ENCODE results near the gene CTPS1. TPM values are rescaled to one million over a fixed set of nuclear protein-coding genes. Genes with fewer than 3 reads are reported as not detected.
A peak's percentile ranks its signal among the peaks of the same experiment; 100 is the strongest.

Gene CTPS1
- total and polyA plus RNA-seq, 2 experiments from 2014 or later: 31.9 to 44.9 TPM

- DNase-seq (ENCODE audit: low spot score): no peak
- H3K9me2 ChIP-seq (replicated peaks; ENCODE audit: insufficient read depth): no peaks in the 10 kb centered on the region
- no peak within 1 kb of the TSS for H2AFZ ChIP-seq
- no peaks in the 10 kb centered on the region for H3K9me3 ChIP-seq (ENCODE audit: low read depth)
- H3K36me3 ChIP-seq (replicated peaks; ENCODE audit: insufficient read depth, low read depth): no peaks in the 10 kb centered on the region
- H3K27ac ChIP-seq: no peak within 1 kb of the TSS
- no peaks in the 10 kb centered on the region for H3K27me3 ChIP-seq
- no peak within 1 kb of the TSS for H3K4me3 ChIP-seq
- WGBS (ENCODE audit: low lambda C conversion rate, missing lambda C conversion rate): 71% methylated on average over 12 of the region's 12 CpGs
- no peak within 1 kb of the TSS for H3K4me2 ChIP-seq
- H4K20me1 ChIP-seq (ENCODE audit: insufficient read depth, poor library complexity, severe bottlenecking): no peaks in the 10 kb centered on the region
- H3K4me1 ChIP-seq (ENCODE audit: insufficient read depth): no peaks in the 10 kb centered on the region
- H3K79me2 ChIP-seq: no peaks in the 10 kb centered on the region
- TF ChIP-seq CTCF (IDR thresholded peaks at IDR 0.05; ENCODE audit: poor library complexity) (no peak), EZH2phosphoT487 (IDR thresholded peaks at IDR 0.05; ENCODE audit: low read depth, severe bottlenecking, unreplicated experiment) (no peak), EZH2 (IDR thresholded peaks at IDR 0.05; ENCODE audit: borderline replicate concordance) (no peak)
Observed at GRCh38 chr1:41021526-41022308, 42.2 kb downstream of the CTPS1 start, which contains the start of gene SLFNL1. SLFNL1 (minus strand) TSS chr1:41021725; CDS start chr1:41020660, 1,065 bp downstream.

- H3K9me3 ChIP-seq (ENCODE audit: low read depth): no peaks in the 10 kb centered on the region
- no peak for DNase-seq (ENCODE audit: low spot score)
- no peaks in the 10 kb centered on the region for H4K20me1 ChIP-seq (ENCODE audit: insufficient read depth, poor library complexity, severe bottlenecking)
- no peaks in the 10 kb centered on the region for H3K36me3 ChIP-seq (replicated peaks; ENCODE audit: insufficient read depth, low read depth)
- H3K4me3 ChIP-seq: no peak overlapping the region
- no peaks in the 10 kb centered on the region for H3K27me3 ChIP-seq
- no peak overlapping the region for H2AFZ ChIP-seq
- H3K9me2 ChIP-seq (replicated peaks; ENCODE audit: insufficient read depth): no peaks in the 10 kb centered on the region
- H3K4me2 ChIP-seq: no peak overlapping the region
- TF ChIP-seq CTCF (IDR thresholded peaks at IDR 0.05; ENCODE audit: poor library complexity) (no peak), EZH2phosphoT487 (IDR thresholded peaks at IDR 0.05; ENCODE audit: low read depth, severe bottlenecking, unreplicated experiment) (no peak), EZH2 (IDR thresholded peaks at IDR 0.05; ENCODE audit: borderline replicate concordance) (no peak)
- no peak overlapping the region for H3K27ac ChIP-seq
- H3K4me1 ChIP-seq (ENCODE audit: insufficient read depth): no peaks in the 10 kb centered on the region
- WGBS (ENCODE audit: low lambda C conversion rate, missing lambda C conversion rate): 93% methylated on average over 10 of the region's 10 CpGs
- H3K79me2 ChIP-seq: no peaks in the 10 kb centered on the region
Observed at GRCh38 chr1:41022424-41022823, 42.9 kb downstream of the CTPS1 start.

- Histone ChIP-seq H3K4me2 (no peak overlapping the region), H3K9me2 (replicated peaks; ENCODE audit: insufficient read depth) (no peaks in the 10 kb centered on the region), H3K27me3 (no peaks in the 10 kb centered on the region), H3K36me3 (replicated peaks; ENCODE audit: insufficient read depth, low read depth) (no peaks in the 10 kb centered on the region), H3K27ac (no peak overlapping the region), H3K4me3 (no peak overlapping the region), H3K9me3 (ENCODE audit: low read depth) (no peaks in the 10 kb centered on the region), H2AFZ (no peak overlapping the region), H4K20me1 (ENCODE audit: insufficient read depth, poor library complexity, severe bottlenecking) (no peaks in the 10 kb centered on the region), H3K79me2 (no peaks in the 10 kb centered on the region), H3K4me1 (ENCODE audit: insufficient read depth) (no peaks in the 10 kb centered on the region)
- DNase-seq (ENCODE audit: low spot score): no peak
- TF ChIP-seq CTCF (IDR thresholded peaks at IDR 0.05; ENCODE audit: poor library complexity): peak; percentile 13
- no peak for TF ChIP-seq EZH2phosphoT487 (IDR thresholded peaks at IDR 0.05; ENCODE audit: low read depth, severe bottlenecking, unreplicated experiment)
- TF ChIP-seq EZH2 (IDR thresholded peaks at IDR 0.05; ENCODE audit: borderline replicate concordance): no peak
- 90% methylated on average over 5 of the region's 5 CpGs for WGBS (ENCODE audit: low lambda C conversion rate, missing lambda C conversion rate)
Observed at GRCh38 chr1:41023279-41023990, 43.9 kb downstream of the CTPS1 start.

Data from hepatocyte (in vitro differentiated cells).